ENCODE measurements around the gene APC2. TPM values are rescaled to one million over a fixed set of nuclear protein-coding genes. Genes with fewer than 3 reads are reported as not detected.
A peak's percentile ranks its signal among the peaks of the same experiment; 100 is the strongest.

Gene APC2
- total RNA-seq, 1 donor from 2014 or later, result not detected

GRCh38 chr19:1445185-1445931 is 4.6 kb upstream of the APC2 start:
- TF ChIP-seq, protein P1, sequence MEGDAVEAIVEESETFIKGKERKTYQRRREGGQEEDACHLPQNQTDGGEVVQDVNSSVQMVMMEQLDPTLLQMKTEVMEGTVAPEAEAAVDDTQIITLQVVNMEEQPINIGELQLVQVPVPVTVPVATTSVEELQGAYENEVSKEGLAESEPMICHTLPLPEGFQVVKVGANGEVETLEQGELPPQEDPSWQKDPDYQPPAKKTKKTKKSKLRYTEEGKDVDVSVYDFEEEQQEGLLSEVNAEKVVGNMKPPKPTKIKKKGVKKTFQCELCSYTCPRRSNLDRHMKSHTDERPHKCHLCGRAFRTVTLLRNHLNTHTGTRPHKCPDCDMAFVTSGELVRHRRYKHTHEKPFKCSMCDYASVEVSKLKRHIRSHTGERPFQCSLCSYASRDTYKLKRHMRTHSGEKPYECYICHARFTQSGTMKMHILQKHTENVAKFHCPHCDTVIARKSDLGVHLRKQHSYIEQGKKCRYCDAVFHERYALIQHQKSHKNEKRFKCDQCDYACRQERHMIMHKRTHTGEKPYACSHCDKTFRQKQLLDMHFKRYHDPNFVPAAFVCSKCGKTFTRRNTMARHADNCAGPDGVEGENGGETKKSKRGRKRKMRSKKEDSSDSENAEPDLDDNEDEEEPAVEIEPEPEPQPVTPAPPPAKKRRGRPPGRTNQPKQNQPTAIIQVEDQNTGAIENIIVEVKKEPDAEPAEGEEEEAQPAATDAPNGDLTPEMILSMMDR (conservative IDR thresholded peaks at IDR 0.05; ENCODE audit: low read depth, low read length), result peak; percentile 79
- DNase-seq (ENCODE audit: low read depth), result no peak
- peak overlapping the region; percentile 50 for H3K4me3 ChIP-seq (ENCODE audit: low read depth, low read length)

DNA sequence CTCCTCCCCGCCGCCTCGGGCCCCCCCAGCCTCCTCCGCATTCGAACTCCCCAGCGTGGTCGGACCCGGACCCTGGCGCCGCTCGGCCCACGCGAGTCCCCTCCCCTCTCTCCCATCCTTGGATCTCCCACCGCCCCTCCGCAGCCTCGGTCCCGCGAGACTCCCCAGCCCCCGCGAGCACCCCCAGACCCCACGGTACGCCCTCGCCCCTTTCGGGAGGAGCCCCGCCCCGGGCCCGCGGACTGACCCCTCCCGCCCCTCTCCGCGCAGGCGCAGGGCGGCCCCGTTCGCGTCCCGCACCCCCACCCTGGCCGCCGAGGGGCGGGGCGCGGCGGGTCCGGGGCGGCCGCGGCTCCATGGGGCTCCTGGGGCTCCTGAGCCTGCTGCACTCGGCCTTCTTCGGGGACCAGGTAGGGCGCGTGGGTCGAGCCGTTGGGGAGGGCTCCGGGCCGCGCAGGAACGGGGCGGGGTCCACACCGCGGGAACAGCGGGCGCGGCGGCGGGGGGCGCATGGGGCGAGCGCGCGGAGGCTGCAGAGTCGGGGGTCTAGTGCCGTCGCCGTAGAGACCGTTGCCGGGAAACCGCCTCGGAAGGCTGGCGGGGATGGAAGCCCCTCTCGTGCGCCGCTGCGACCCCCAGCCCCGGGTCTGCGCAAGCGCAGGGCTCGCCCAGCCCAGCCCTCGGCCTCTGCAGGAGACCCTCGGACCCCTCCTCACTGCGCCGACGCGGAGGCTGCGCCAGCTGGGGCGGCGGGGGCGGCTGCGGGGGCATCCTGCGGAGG is 3.8 kb upstream of the APC2 start:
- no peak for DNase-seq (ENCODE audit: low read depth)
- H3K4me3 ChIP-seq (ENCODE audit: low read depth, low read length), result no peak overlapping the region
- TF ChIP-seq, protein P1 (conservative IDR thresholded peaks at IDR 0.05; ENCODE audit: low read depth, low read length), result no peak

GRCh38 chr19:1446713-1447481 is 3.0 kb upstream of the APC2 start:
- no peak overlapping the region for H3K4me3 ChIP-seq (ENCODE audit: low read depth, low read length)
- no peak for DNase-seq (ENCODE audit: low read depth)
- TF ChIP-seq, protein P1 (conservative IDR thresholded peaks at IDR 0.05; ENCODE audit: low read depth, low read length), result no peak

DNA sequence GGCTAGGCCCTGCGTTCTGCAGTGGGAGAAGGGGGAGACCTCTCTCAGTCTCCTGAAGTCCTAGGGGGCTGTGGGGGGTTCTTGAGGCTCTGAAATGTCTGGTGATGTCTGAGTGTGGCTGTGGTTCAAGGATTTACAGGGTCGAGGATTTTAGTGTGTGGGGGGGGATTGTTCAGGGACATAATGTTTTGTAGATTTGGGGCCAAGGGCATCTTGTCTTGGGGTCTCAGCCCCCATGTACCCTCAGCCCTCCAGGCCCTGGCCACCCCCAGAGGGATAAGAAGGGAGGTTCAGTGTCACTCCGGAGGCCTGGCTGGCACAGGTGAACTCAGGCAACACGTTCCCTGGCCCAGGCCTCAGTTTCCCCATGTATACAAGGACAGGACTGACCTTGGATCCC is 2.4 kb upstream of the APC2 start:
- TF ChIP-seq, protein P1 (conservative IDR thresholded peaks at IDR 0.05; ENCODE audit: low read depth, low read length), result no peak
- H3K4me3 ChIP-seq (ENCODE audit: low read depth, low read length), result no peak overlapping the region
- no peak for DNase-seq (ENCODE audit: low read depth)

DNA sequence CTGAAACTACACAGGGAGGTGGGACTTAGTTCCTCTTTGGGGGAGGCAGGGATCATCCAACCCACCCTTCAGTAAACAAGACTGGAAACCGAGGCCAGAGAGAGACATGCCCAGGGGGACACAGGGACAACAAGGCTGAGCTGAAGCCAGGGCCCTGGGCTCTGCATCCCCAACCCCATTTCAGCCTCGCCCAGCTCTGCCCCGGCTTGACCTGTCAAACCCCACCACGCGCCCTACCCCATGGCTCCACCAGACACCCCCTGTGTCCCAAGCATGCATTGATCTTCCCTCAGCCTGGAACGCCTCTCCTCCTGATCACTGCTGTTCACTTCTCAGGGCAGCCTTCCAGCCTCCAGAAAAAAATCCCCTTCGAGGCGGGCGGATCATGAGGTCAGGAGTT is 2.0 kb upstream of the APC2 start:
- no peak for DNase-seq (ENCODE audit: low read depth)
- no peak overlapping the region for H3K4me3 ChIP-seq (ENCODE audit: low read depth, low read length)
- TF ChIP-seq, protein P1 (conservative IDR thresholded peaks at IDR 0.05; ENCODE audit: low read depth, low read length), result no peak

GRCh38 chr19:1450735-1451731 is 1.1 kb downstream of the APC2 start:
- DNase-seq (ENCODE audit: low read depth), result no peak
- TF ChIP-seq, protein P1 (conservative IDR thresholded peaks at IDR 0.05; ENCODE audit: low read depth, low read length), result no peak
- no peak overlapping the region for H3K4me3 ChIP-seq (ENCODE audit: low read depth, low read length)
